GM06990 (cell line): ENCODE measurements around the gene KIF21B.
"Not testable (repeated sequence)": the region's sequence is repeated elsewhere in the genome, so short reads cannot be mapped to it uniquely, and the experiment has no call there.

Experiments used
- DNase-seq: peaks from one replicate; pipeline ENCODE4 v3.0.0-alpha.2; 2011; ENCODE audit not compliant: insufficient read length; ENCODE audit errors: extremely low read depth
- H3K27me3 ChIP-seq: replicated peaks from 2 replicates; pipeline ENCODE4 v1.6.0; 2011; ENCODE audit warnings: low read length; ENCODE audit not compliant: control insufficient read depth, insufficient read depth
- H3K36me3 ChIP-seq: 2 replicates; pipeline ENCODE4 v1.5.1; 2011; ENCODE audit warnings: low read length; ENCODE audit not compliant: control insufficient read depth, insufficient read depth
- H3K4me3 ChIP-seq: replicated peaks from 2 replicates; pipeline ENCODE4 v1.5.1; 2011; ENCODE audit warnings: low read depth, mild to moderate bottlenecking, control low read depth, low read length
- TF ChIP-seq, protein P1 (sequence below): IDR thresholded peaks from 2 replicates; pipeline ENCODE4 v1.5.1; 2011; ENCODE audit warnings: low read length, control low read depth, mild to moderate bottlenecking, inconsistent platforms; ENCODE audit not compliant: insufficient read depth, poor library complexity, severe bottlenecking

The KIF21B gene

DNA sequence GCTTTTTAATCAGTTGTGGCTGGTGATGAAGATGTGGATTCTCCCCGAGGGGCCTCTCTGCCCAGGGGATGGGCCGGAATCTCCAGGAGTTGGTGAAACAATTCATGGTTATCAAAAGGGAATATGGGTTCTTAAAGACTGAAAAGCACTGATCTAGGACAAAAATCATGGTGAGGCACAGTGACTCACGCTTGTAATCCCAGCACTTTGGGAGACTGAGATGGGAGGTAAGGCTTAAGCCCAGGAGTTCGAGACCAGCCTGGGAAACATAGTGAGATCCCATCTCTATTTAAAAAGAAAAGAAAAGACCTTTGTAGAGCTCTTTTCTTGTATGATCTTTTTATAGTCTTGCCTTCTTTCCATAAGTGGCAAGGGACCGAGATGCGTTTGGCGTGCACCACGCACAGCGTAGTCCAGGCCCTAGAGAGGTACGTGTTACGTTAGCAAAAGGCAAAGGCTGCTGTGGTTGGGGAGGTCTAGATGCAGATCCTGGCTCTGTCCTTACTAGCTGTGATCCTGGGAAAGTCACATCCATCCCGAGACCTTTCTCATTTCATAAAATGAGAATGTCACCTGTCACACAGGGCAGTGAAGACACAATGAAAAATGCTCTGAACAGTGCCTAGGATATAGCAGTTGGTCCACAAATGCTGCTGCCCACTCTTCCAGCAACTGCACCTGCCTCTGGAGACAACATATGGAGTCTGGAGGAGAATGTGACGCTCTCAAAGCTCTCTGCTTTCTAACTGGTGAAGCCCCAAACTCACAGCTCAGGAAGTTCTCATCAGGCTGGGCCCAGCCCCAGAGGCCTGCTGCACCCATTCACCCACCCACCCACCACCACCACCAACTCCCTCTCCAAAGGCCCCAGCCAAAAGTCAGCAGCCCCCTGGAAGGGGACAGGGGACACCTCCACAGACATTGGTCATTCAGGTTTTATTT is 54.8 kb downstream of the KIF21B start:
- Histone ChIP-seq H3K36me3 (peaks cover 5% of the 10 kb centered on the region), H3K27me3 (no peaks in the 10 kb centered on the region), H3K4me3 (no peak overlapping the region)
- no peak for DNase-seq
- TF ChIP-seq, protein P1, sequence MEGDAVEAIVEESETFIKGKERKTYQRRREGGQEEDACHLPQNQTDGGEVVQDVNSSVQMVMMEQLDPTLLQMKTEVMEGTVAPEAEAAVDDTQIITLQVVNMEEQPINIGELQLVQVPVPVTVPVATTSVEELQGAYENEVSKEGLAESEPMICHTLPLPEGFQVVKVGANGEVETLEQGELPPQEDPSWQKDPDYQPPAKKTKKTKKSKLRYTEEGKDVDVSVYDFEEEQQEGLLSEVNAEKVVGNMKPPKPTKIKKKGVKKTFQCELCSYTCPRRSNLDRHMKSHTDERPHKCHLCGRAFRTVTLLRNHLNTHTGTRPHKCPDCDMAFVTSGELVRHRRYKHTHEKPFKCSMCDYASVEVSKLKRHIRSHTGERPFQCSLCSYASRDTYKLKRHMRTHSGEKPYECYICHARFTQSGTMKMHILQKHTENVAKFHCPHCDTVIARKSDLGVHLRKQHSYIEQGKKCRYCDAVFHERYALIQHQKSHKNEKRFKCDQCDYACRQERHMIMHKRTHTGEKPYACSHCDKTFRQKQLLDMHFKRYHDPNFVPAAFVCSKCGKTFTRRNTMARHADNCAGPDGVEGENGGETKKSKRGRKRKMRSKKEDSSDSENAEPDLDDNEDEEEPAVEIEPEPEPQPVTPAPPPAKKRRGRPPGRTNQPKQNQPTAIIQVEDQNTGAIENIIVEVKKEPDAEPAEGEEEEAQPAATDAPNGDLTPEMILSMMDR = no peak

DNA sequence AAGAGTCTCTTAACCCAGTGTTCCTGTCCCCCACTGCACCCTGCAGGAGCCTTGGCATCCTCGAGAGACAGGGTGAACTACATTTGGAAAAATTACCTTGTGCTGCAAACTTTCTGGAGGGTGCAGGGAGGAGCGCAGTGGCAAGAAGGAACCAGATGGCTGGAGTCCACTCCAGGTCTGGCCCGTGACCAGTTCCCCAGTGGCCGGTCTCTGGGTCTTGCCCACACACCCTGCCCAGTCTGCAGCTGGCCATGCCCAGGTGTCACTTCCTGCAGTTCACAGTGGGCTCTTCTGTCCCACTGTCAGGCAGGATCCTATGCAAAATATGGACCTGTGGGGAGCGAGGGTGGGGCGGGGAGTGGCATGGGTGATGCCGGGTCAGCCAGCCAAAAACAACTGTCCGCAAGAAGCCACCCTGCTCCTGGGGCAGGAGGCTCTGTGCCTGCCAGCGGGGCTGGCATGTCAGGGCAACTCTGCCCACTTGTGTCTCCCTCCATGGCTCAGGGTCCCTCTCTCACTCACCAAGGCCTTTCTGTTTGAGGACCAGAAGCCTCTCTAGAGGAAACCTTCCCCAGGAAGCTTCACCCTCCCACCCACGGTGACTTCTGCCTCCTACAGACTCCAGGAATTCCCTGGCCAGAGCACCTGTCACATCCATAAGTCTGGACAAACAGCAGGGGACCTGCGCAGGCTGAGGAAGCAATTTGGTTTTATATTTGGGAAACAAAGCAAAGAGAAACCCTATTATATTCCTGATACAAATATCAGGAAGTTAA is 55.6 kb downstream of the KIF21B start:
- H3K27me3 ChIP-seq = no peaks in the 10 kb centered on the region
- TF ChIP-seq, protein P1 = no peak

DNA sequence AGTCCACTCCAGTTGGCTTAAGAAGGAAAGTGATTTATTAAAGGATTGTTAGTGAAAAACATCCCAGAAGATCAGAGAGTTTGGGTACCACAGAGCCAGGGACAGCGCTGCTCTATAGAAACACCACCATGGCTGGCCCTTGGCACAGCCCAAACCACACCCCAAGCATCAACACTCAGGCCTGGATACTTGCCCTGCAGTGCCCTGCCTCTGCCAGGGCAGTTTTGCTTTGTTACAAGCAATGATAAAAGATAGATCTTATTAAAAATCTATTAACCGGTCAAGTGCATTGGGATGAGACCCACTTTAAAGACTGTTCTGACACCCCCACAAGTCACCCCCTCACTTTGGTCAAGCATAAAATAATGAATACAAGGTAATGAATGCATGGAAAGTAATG is 56.6 kb downstream of the KIF21B start:
- Histone ChIP-seq H3K4me3 (no peak overlapping the region), H3K36me3 (peaks cover 5% of the 10 kb centered on the region), H3K27me3 (no peaks in the 10 kb centered on the region)
- no peak for DNase-seq
- TF ChIP-seq, protein P1 = no peak

More for the DNA sequence above, 55.6 kb downstream of the KIF21B start:
- peaks cover 5% of the 10 kb centered on the region for H3K36me3 ChIP-seq
- H3K4me3 ChIP-seq = no peak overlapping the region
- no peak for DNase-seq

DNA sequence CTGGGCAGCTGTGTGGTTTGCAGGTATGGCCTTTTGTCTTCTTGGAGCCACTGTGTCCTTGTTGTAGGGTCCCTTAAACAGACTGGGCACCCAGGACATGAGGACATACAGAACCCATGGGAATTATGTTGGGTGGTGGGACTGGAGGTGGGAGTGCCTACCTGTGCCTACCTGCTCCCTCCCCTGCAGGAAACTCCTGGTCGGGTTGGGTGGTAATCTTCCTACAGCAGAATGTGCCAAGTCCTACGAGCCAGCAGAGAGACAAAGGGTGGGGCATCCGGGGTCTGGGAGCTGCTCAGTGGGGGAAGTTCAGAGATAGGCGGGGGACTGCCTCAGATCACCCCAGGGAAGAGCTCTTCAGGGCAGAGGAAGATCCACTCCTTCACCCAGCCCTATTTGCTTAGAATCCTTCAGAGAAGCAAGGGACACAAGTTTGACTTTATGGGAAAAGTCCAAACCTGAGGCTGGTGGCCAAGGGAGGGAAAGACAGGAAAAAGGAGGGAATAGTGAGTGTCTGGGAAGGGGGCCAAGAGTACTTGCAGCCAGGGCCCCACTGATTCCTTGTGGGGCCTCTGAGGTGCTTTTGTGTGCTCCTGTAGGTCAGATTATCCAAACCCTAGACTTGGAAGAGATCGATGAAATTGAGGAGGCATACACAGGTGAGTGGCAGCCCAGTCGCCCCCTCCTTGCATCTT is 58.3 kb downstream of the KIF21B start:
- DNase-seq = no peak
- H3K36me3 ChIP-seq = no peaks in the 10 kb centered on the region; the same call in 1 of the 2 replicates
- H3K27me3 ChIP-seq = no peaks in the 10 kb centered on the region
- TF ChIP-seq, protein P1 = no peak
- no peak overlapping the region for H3K4me3 ChIP-seq

DNA sequence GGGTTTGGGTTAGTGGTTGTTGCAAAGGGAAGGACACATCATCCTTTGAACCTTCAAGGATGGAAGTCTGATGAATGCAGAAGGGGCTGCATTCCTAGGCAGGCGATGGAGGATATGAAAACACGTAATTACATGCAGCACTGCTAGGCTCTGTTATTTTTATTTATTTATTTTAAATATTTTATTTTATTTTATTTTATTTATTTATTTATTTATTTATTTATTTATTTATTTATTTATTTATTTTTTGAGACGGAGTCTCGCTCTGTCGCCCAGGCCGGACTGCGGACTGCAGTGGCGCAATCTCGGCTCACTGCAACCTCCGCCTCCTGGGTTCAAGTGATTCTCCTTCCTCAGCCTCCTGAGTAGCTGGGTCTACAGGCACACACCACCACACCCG is 59.6 kb downstream of the KIF21B start:
- not testable (repeated sequence) for DNase-seq, H3K36me3 ChIP-seq, H3K4me3 ChIP-seq, H3K27me3 ChIP-seq
